Right kidney (tissue), 1 donor: ENCODE data around the gene HADH.

ENCODE experiments used
- DNase-seq: peaks from one replicate; pipeline ENCODE4 v3.0.0-alpha.2; 2016

Gene HADH

GRCh38 chr4:108058685-108059440 lies 69.2 kb downstream of the HADH start:
- DNase-seq = no peak

DNA sequence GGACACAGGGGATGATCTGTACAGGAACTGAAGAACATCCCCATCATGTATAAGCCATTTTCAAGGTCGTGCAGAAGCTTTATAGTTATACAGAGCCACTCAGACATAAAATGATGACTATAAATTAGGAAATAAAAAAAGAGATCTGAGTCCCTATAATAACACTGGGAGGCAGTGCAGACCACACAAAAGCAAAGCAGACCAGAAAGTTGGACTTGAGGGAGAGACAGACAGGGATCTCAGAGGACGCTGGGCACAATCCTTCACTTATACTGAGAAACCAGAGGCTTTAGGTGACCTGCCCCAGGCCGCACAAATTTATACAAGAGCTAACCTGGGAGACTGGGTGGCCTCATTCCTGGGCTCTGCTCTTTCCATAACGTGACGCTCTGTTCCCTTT lies 70.5 kb downstream of the HADH start:
- peak; percentile 46 for DNase-seq

DNA sequence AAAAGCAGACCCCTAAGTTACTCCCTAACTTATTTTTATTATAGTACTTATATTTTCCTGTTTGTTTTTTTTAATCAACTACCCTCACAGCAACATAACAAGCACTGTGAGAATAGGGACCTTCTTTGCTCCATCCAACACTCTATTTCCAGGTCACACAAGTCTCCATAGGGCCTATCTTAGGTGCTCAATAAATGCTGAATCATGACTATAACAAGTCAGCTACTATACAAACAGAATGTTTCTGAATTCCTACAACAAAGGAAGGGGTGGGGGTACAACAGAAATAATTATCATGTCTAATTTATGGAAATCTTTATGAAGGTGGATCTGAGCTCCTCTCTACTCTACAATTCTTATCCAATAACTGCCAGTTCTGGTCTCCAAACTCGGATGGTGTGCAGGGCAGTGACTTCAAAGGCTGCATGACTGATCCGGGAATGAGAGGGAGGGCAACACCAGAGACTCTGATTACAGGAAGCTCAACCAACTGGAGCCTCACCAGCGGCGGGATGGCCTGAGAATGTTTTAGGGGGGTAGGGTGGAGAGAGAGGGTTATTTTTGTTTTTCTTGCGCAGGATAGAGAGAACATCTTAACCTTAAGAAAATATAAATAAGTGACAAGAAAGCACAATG lies 71.1 kb downstream of the HADH start:
- peak; percentile 30 for DNase-seq

GRCh38 chr4:108068442-108068841 lies 78.8 kb downstream of the HADH start:
- DNase-seq = no peak

- no peak for DNase-seq
These were observed 81.1 kb downstream of the HADH start for GRCh38 chr4:108070775-108071174.

DNA sequence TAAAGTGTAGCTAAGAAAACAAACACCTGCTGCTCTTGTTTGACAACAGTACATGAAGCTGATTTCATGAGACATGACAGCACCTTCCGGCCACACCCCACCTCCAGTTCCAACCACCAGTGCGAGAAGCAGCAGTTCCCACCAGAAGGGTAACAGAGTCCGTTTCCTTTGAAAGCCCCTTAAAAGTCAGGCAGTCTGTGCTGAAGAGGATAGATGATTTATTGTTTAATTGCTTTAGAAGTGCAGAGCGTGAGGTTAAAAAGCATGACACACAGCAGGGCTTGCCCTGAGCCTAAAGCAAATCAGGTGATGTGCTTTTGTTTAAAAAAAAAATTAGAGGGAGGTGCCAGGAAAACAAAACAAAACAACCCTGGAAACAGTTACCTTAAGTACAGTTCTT lies 82.6 kb downstream of the HADH start:
- peak; percentile 24 for DNase-seq

- DNase-seq = no peak
These were observed 88.5 kb downstream of the HADH start for GRCh38 chr4:108078024-108078733.

- no peak for DNase-seq
These were observed 91.1 kb downstream of the HADH start for GRCh38 chr4:108080747-108081146.

GRCh38 chr4:108081256-108081655 lies 91.6 kb downstream of the HADH start:
- DNase-seq = no peak
